ENCODE results near the gene SLCO2A1.

SLCO2A1 gene

DNA sequence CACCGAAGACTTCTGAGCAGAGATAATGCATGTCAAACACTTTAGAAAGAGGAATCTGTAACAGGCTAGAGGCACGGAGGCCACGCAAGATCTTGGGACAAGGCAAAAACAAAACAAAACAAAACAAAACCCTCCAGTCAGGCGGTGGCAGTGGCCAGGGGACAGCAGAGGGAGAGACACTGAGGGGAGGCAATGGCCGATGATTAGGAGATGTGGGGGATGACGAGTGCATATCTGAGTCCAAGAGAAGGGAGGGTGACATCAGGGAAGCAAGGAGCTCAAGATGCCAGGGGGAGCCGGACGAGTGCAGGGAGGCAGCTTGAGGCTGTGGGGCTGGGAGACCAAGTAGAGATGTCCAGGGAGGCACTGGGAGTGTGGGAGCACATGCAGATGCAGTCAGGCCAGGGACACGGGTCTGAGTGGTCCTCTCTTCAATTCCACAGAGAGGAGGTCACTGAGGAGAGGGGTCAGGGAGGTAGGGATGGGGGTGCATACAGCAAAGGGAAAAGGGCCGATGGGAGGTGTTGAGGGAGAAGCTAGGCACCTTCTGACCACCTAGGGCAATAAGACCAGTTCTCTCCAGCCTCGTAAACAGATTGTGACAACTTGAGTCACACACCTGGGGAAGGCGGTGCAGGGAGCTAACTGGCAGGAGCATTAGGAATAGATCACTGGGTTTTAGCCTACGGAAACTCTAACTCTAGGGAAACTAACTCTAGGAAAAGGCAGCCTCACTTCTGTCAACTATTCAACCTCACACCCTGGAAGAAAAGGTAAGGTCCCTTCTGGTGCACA is 29.6 kb downstream of the SLCO2A1 start:
- DNase-seq (ENCODE audit: low spot score) = no peak

DNA sequence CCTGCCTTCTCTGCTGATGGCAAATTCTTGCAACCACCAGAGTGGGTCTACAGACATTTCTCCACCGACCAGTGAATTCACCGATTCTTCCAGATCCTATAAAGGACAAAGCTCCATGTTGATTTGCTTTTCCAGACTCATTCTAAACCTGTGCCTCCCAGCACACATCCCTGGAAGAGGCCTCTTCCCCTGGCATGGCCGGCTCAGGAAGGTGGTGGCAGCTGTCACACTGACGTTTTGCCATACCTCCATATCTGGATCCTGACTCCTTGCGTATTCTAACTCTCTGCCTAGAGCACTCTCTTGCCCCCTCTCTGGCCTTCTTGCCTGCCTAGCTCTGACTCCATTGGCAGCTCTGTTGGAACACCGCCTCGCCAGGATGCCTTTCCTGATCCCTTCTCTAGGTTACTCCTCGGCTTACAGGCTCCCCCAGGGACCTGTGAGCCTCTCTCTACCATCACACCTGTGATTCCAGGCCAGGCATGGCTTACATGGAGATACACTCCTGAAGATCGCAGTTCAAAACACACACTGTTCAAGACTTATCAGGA is 31.0 kb downstream of the SLCO2A1 start:
- DNase-seq (ENCODE audit: low spot score) = no peak

DNA sequence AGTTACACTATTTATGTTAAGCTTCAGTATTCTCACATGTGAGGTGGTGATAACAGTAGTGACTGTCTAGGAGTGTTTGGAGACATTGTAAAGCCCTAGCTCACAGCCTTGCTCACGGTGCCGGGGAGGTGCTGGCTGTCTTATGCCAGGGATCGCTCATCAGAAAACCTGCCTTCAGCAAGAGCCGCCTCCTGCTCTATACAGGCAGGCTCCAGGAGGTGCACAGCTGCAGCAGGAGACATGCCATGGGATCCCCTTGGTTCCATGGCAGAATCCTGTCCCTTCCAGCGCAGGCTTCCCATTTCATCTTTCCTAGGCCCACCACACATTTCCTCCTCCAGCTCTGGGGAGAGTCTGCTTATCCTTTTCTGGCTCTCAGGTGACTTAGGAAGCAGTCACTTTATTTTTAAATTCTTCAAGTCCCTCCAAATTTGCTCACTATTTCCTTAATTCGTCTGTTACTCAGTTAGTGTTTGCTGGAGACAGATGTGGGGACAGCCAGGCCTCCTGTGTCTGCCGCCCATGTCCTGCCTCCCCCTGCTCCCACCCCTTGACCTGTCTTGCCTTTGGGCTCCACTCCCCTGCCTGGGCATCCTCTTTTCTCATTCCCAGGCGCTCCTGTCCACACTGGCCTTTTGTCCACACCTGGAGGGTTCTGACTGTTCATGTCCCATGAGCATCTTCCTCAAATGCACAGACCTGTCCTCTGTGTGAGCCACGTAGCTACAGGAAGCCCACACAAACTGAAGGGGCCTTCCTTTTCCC is 31.7 kb downstream of the SLCO2A1 start:
- no peak for DNase-seq (ENCODE audit: low spot score)

DNA sequence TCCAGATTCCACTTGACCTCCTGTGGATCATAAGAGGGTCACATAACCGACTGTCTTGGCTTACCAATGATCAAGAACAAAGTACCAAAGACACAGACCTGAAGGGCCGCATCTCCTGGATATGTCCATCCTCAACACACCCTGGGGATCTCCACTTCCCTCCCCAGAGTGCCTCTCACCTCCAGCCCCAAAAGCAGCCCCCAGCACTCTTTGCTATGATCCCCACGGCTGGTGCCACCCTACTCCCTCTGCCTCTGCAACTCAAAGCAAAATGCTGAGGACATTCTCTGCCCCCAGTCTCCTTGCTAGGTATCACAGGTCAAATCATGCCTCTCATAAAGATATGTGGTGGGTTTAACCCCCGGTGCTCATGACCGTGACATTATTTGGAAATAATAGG is 32.7 kb downstream of the SLCO2A1 start:
- no peak for DNase-seq (ENCODE audit: low spot score)

DNA sequence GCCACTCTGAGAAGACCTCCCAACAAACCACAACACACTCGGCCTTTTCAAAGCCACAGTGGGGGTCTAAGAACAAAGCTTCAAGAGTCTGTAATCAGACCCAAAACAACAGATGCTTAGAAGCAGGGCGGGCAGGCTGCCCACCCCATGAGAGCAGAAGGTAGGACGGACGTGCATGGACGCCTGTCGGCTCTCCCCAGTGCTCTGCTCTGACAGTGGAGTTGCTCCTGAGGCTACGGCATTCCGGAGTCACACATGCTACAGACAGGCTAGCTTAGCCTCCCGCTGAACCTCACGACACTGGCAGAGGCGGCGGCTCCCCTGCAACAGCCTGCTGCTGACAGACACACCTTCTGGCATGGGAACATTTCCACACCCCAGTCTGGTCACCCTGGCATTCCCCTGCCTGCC is 33.5 kb downstream of the SLCO2A1 start:
- DNase-seq (ENCODE audit: low spot score) = no peak

DNA sequence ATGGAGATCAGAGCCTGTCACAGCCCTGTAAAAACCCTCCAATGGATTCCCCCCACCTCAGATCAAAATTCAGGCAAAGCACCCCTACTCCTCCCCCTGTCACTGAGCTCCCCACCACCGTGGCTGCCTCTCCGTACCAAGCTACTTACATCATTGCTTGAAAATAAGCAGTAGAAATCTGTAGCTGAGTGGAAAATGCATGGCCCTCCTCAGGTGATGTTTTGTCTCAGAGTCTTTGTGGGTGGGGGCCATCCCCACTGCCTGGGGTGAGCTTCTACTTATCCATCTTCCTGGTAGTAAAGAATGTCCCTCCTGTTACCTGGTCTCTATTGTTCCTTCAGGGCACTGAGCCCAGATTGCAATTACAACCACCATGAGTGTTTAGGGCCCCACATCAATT is 34.5 kb downstream of the SLCO2A1 start:
- DNase-seq (ENCODE audit: low spot score) = no peak

DNA sequence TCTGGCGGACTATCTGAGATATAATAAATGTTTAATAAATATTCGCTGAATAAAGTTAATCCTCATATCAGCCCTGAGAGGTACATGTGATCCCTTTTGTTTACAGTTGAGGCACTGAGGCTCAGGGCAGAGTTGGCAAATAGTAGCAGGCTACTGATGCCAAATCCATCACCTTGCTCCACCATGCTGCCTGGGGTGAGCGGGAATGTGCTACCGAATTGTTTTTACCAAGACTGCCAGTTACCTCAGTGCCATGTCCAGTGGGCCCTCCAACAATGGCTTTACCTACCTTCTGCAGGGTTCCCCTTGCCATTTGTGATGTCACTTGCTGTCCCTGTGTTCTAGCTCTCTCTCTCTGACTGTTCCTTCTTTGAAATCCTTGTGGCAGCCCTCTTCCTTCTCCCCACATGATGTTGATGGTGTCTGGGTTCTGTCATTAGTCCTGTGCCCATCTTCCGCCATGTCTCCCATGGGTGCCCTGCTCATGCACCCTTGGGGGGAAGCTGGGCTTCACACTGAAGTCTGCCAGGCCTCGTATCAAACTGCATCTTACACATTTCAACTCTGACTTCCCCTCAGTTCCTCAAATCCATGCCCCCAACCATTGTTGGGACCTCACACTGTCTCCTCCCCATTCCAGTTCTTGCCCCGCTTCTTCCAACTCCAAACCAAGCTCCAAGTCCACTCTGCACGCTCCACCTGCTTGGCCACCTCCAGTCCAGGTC is 35.4 kb downstream of the SLCO2A1 start:
- no peak for DNase-seq (ENCODE audit: low spot score)

DNA sequence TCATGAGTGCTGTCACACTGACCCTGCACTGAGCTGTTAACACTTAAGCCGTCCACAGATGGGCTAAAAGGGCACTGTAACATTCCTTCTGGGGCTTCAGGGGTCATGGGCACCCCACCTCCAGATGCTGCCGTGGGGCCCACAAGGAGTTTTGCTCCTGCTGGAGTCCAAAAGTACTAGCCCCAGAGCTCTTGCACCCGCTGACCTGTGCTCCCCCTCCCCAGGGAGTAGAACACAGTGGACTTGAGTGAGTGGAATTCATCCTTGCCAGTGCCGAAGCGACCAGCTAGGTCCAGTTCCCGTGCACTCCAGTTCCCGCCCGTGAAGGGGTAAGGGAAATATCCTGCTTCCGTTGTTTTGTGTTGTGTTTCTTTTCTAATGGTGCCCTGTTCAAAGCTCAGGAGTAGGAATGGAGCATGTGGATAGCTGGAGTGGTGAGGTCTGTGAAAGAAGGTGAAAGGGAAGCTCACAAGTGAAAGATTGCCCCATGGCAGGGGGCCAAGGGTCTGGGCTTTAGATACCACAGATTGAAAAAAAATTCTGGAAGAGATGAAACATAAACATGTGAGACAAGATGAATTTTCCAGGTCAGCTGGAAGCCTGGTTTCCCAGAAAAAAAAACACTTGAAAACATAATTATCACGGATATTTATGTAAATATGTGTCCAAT is 36.6 kb downstream of the SLCO2A1 start:
- DNase-seq (ENCODE audit: low spot score) = no peak

DNA sequence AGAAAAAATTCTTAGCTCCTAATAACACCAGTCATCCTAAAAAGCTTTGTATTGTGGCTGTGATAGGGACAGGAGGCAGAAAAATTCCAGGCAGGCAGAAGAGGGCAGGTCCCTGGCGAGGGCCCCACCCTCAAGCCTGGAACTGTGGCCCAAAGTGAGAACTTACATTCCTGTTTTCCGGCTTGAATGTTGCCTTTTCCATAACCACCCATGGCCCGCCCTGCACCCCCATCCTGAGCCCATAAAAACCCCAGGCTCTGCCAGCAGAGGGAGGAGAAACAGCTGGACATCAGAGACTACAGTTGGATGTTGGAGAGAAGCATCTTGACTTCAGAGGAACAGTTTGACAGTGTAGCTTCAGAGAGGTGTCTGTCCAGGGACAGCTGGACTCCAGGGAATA is 37.3 kb downstream of the SLCO2A1 start:
- no peak for DNase-seq (ENCODE audit: low spot score)

DNA sequence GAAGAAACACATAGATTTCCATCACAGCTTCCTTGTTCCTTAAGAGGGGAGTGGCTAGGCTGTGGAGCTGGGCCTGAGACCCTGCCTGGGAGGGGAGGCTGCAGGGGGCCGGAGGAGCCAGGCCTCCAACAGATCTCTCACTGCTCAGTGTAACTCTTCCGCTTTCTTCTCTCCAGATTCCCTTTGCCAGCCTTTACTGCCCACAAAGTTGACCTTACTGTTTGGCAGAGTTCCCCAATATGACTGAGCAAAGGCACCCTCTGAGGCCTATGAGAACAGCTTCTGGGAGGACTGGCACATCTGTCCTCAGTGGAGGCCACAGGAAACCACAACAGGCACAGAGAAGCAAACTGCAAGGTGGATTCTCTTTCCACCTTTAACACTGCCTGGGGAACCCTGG is 38.1 kb downstream of the SLCO2A1 start:
- no peak for DNase-seq (ENCODE audit: low spot score)

DNA sequence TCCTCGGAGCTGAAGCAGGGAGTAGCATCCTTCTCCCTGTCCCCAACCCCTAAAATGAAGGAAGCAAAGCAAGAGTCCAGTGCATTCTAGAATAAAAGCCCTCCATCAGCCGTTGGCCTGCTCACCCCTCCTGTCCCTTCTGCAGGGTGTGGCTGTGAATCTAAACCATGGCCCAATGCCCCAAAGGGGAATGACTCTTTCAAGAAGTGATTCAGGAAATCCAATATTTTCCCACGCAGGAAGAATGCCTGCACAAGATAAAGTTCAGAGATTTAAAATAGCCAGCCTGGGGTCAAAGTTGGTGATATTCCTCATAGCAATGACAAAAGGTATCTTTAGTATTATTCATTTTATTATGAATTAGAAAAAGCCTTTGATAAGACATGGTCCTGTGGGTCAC is 38.5 kb downstream of the SLCO2A1 start:
- no peak for DNase-seq (ENCODE audit: low spot score)

DNA sequence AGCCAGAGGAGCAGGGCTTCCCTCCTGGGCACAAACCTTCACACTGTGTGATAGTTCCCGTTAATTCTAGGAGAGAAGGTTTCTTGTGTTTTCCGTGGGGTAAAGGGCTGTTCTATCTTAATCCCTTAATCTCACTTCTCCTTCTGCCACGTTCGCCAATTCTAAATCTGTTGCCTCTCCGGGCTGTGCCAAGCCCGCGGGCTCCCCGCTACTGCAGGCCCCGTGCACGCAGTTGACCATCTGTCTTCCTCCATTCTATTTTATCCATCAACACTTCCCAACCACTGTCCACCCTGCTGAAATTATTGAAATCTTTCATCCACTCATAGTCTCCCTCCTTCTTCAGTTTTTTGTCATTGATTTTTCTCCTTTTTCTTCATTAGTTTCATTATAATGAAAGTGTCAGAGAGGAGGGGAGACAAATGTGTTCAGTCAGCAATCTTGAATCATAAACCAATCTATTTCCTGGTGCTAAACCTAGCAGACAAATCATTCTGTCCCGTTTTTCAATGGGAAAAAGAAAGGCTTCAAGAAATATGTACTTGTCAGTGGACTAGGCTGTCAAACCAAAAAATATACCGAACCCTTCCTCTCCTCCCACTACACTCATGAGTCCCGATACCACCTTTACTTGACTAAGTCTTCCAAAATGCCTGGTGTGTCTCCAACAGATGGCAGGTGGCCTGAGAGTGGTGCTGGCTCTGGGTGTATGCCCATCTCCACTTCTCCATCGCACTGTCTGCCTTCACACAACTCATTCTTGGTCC is 39.6 kb downstream of the SLCO2A1 start:
- no peak for DNase-seq (ENCODE audit: low spot score)

DNA sequence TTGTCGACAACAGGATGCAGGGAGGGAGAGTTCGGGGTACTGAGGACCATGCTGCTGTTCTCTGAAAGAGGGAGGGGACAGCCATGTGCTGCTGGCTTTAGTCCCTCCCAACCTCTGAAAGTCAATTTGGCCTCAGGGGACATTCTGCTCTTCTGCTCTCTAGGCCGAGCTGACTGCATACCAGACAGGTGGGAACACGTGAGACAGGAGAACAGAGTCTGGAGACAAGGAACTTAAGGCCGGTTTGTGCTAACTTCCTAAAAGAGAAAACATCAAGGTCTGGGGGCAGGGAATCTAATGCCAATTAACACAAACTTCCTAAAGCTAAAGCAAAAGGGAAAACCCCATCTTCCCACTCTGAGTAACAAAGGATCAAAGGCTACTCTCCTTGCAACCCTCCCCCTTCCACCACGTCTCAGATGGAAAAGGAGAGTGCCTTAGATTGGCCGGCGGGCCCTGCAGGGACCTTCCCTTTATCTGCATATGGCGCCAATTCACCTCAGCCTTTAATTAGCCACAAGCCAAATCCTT is 41.0 kb downstream of the SLCO2A1 start:
- DNase-seq (ENCODE audit: low spot score) = no peak

DNA sequence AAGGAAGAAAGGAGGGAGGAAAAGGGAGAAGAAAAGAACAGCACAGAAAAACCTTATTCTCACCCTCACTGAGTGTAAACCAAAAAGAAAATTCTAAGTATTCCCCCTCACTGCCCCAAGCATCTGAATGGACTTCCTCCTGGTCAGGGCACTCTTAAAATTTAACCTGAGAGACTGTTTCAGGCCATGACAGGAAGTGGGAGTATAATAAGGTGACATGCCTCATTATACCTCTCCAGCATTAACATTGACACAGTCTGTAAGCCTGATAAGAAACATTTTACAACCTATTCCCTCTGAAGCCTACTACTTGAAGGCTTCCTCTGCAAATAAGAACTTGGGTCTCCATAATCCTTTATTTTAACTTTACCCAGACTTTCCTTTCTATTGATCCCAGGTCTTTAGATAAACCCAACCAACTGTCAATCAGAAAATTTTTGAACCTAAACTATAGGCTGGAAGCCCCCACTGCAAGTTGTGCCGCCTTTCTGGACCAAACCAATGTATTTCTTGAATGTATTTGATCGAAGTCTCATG is 41.7 kb downstream of the SLCO2A1 start:
- DNase-seq (ENCODE audit: low spot score) = no peak

DNA sequence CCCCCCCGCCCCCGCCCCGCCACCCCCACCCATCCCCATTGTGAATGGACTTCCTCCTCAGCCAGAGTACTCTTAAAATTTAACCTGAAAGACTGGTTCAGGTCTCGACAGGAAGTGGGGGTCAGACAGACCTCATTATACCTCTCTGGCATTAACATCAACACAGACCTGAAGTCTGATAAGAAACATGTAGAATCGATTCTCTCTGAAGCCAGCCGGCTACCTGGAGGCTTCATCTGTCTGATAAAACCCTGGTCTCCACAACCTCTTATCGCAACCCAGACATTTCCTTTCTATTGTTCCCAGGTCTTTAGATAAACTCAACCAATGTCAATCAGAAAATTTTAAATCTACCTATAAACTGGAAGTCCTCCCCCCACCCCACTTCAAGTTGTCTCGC is 42.6 kb downstream of the SLCO2A1 start:
- no peak for DNase-seq (ENCODE audit: low spot score)

DNA sequence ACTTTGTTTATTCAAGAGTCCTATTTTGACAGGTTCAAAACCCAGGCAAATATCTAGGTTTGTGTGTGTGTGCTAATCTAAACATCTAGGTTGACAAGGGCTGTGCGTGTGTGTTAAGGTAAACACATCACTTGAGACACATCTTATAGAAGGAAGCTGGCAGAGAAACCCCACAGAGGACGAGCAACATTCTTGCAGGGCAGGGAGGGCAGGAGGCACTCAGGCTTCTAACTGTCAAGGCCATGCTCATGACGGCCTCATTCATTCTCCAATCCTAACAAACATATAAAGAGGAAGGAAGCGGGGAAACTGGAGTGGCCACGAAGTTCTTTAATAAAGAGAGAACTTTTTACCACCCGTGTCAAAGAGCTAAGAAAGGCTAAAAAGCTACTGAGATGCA is 43.4 kb downstream of the SLCO2A1 start:
- DNase-seq (ENCODE audit: low spot score) = no peak

DNA sequence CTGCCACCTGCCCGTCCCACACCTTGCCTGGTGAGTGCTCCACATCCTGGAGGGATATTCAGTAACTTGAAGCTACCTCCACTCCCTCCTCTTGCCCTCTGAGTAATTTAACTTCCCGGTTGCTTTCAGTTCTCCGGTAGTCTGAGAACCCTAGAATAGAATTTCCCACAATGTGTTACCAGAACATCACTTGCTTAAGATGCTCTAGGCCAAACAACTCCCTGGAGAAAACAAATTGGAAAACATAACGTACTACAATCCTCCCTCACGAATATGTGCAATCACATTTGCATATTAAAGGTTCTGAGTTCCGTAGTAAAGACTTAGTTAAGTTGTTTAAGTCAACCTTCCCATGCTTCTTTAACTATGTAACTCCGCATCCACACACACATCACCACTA is 44.8 kb downstream of the SLCO2A1 start:
- no peak for DNase-seq (ENCODE audit: low spot score)

DNA sequence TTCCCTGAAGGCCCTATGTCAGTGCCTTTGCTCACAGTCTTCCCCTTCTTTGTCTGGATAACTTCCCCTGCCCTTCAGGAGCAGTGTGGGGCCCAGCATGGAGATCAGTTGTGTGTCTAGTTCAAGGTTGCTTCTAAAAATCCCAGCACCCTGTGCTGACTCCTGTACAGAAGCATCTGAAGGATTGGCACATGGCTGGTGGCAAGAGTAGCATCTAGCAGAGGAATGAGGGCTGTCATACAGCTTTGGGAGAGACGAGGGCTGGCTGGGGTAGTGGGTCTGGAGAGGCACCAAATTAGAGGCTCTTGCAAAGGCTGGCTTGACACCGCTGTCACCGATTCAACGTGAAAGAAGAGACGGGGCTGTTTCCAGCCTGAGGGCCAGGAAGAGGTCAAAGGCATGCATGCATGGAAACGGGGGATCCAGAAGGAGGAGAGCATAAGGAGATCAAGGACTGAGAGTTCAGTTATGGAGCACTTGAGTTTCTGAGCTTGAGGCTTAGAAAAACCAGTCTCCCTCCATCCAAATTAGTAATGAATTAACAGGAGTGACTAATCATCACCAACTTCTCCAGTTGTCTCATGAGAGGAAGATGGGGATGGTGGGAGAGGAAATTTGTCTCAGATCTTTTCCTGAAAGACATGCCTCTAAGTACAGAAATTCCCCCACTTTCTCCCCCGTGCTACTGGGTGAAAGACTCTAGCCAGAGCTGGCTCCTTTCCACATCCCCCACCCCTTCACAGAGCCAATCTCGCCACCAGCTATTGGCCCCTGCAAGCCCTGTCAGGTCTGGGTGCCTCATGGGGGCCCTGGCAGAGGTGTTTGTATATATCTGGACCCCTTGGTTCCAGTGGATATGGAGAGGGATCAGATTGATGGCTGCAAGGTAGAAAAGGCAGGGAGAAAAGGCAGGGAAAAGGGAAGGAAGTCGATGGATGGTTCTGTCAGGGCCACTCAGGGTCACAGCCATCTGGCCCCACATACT is 45.9 kb downstream of the SLCO2A1 start:
- no peak for DNase-seq (ENCODE audit: low spot score)

DNA sequence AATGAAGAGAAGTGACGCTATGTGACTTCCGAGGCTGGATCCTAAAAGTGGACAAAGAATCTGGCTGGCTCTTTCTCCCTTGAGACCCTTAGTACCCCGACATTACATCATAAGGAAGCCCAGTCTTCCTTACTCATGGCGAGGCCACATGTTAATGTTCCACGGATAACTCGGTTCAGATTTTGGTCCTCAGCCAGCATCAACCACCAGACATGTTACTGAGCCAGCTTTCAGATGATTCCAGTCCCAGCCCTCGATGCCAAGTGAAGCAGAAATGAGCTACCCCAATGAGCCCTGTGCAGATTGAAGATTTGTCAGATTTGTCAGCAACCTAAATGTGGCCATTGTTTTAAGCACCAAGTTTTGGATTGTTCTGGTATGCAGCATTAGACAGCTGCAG is 46.6 kb downstream of the SLCO2A1 start:
- DNase-seq (ENCODE audit: low spot score) = no peak

DNA sequence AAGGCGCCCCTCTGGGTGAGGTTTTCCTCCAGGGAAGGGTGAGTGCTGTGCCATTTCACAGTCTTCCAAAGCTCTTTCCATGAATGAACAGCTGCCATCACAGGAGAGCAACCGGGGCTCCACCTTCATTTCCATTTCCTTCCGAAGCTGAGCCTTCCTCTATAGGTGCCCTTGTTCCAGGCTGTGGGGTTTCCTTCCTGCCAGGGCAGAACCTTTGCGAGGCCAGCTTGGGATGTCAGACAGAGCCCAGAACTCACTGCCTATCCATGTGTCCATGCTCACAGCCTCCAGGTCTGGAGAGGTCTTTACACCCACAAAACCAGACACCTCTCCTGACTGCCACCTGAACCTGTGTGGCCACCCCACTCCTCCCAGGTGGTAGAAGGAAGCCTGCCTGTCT is 49.2 kb downstream of the SLCO2A1 start:
- DNase-seq (ENCODE audit: low spot score) = no peak

All from putamen (tissue), 1 donor.